ENCODE results near the gene CAMLG.

CAMLG gene

GRCh38 chr5:134784241-134784920 lies 46.0 kb downstream of the CAMLG start:
- DNase-seq (ENCODE audit: low read depth), result no peak

- no peak for DNase-seq (ENCODE audit: low read depth)
Measured at GRCh38 chr5:134784946-134785620, 46.7 kb downstream of the CAMLG start.

GRCh38 chr5:134787692-134788091 lies 49.3 kb downstream of the CAMLG start:
- no peak for DNase-seq (ENCODE audit: low read depth)

GRCh38 chr5:134791580-134791979 lies 53.2 kb downstream of the CAMLG start:
- no peak for DNase-seq (ENCODE audit: low read depth)

GRCh38 chr5:134792286-134792685 lies 53.9 kb downstream of the CAMLG start:
- DNase-seq (ENCODE audit: low read depth), result no peak

- DNase-seq (ENCODE audit: low read depth), result no peak
Measured at GRCh38 chr5:134793111-134793510, 54.8 kb downstream of the CAMLG start.

- DNase-seq (ENCODE audit: low read depth), result no peak
Measured at GRCh38 chr5:134794082-134794481, 55.7 kb downstream of the CAMLG start.

GRCh38 chr5:134794819-134795218 lies 56.5 kb downstream of the CAMLG start:
- DNase-seq (ENCODE audit: low read depth), result no peak

- DNase-seq (ENCODE audit: low read depth), result no peak
Measured at GRCh38 chr5:134798468-134798867, 60.1 kb downstream of the CAMLG start.

All from T follicular helper cell (primary cell).